Activated CD4-positive, CD25-positive, alpha-beta regulatory T cell treated with anti-CD3 and anti-CD28 coated beads, Interleukin-2, amount 50 U/mL, for 16 hours (primary cell): ENCODE data around the gene ZNF23.
"Not testable (repeated sequence)": the region's sequence is repeated elsewhere in the genome, so short reads cannot be mapped to it uniquely, and the experiment has no call there.

Experiments used
- DNase-seq: peaks from one replicate; pipeline ENCODE4 v3.0.0-alpha.2; 2020; ENCODE audit warnings: low read depth, low spot score

ZNF23 gene

GRCh38 chr16:71461686-71462648, at the start of gene ZNF23:
Gene ZNF23 (minus strand): TSS chr16:71462247. CDS start chr16:71456796, 5,451 bp downstream.
- peak; percentile 47 for DNase-seq

GRCh38 chr16:71507061-71507460, 45.0 kb upstream of the ZNF23 start:
- no peak for DNase-seq

- DNase-seq = no peak
Observed at GRCh38 chr16:71504901-71505300, 42.9 kb upstream of the ZNF23 start.

DNA sequence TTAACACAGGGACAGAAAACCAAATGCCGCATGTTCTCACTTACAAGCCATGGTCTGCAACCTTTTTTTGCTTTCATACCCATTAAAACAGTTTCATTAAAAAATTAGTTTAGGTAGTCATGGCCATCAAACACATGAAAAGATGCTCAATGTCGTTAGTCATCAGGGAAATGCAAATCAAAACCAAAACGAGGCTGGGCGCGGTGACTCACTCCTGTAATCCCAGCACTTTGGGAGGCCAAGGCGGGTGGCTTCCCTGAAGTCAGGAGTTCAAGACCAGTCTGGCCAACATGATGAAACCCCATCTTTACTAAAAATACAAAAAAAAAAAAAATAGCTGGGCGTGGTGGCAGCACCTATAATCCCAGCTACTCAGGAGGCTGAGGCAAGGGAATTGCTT, 42.0 kb upstream of the ZNF23 start:
- DNase-seq = not testable (repeated sequence)

- DNase-seq = no peak
Observed at GRCh38 chr16:71501547-71501946, 39.5 kb upstream of the ZNF23 start.

- DNase-seq = no peak
Observed at GRCh38 chr16:71500964-71501363, 38.9 kb upstream of the ZNF23 start.

- DNase-seq = peak; percentile 5
Observed at GRCh38 chr16:71499775-71500364, 37.8 kb upstream of the ZNF23 start.

DNA sequence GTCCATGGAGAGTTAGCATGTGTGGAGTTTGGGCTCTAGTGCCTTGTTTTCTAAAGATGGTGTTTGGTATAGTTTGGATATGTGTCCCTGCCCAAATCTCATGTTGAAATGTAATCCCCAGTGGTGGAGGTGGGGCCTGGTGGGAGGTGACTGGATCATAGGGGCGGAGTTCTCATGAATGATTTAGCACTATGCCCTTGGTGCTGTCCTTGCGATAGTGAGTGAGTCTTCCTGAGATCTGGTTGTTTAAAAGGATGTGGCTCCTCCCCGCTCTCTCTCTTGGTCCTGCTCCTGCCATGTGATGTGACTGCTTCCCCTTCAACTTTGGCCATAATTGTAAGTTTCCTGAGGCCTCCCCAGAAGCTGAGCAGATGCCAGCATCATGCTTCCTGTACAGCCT, 36.0 kb upstream of the ZNF23 start:
- no peak for DNase-seq

GRCh38 chr16:71493213-71493612, 31.2 kb upstream of the ZNF23 start:
- no peak for DNase-seq

DNA sequence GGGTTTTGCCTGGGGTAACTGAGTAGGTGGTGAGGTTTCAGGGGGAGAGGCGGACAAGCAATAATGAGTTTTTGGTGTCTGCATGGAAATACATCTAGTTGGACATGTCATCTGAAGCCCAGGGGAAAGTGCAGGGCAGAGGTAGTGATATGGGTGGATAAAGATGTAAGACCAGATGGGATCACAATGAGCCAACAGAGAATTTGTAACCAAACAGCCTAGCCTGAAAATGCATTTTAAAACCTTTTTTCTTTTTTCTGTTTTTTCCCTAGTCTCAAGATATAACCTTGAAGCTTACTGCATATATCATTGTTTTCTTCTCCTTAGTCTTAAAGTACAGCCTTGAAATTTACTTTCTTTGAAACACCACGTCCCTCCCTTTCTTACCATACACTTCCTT, 30.7 kb upstream of the ZNF23 start:
- no peak for DNase-seq

DNA sequence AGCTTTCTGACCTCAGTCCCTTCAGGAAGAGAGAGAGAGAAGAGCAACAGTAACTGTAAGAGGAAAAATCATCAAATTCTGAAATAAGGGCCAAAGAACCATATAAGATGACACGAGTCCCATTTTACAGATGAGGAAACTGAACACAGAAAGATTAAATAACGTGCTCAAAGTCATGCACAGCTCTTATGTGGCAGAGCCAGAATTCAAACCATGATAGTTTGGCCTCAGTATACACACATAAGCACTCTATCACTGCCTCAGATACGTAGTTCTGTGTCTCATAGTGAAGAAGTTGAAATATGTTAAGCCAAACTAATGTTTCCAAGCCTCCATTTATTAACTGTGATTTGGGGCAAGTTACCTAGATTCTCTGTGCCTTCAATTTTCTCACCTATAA, 29.0 kb upstream of the ZNF23 start:
- no peak for DNase-seq

DNA sequence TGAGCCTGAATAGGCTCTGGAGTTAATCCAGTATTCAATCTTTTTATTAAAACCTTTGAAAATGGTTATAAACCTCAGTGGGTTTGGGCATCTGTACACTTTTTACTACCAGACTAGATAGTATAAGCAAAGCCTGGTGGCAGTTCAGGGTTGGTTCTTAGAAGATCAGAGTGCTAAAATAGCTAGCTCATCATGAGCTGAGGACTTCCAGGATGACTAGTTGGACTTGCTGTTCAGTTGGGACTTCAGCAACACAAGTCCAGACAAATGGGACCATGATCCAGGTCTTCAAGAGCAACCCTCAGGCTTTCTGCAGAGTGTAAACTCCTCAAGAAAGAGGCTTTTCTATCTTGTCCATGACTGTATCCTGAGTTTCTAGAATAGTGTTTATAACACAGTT, 28.3 kb upstream of the ZNF23 start:
- no peak for DNase-seq

- DNase-seq = no peak
Observed at GRCh38 chr16:71489122-71489521, 27.1 kb upstream of the ZNF23 start, which contains the start of gene ZNF19. Gene ZNF19 (minus strand): TSS chr16:71489324. CDS start chr16:71482114, 7,210 bp downstream.

GRCh38 chr16:71484006-71484893, 22.2 kb upstream of the ZNF23 start:
- DNase-seq = peak; percentile 60

- no peak for DNase-seq
Observed at GRCh38 chr16:71482569-71482968, 20.5 kb upstream of the ZNF23 start.

- DNase-seq = no peak
Observed at GRCh38 chr16:71480956-71481355, 18.9 kb upstream of the ZNF23 start.

DNA sequence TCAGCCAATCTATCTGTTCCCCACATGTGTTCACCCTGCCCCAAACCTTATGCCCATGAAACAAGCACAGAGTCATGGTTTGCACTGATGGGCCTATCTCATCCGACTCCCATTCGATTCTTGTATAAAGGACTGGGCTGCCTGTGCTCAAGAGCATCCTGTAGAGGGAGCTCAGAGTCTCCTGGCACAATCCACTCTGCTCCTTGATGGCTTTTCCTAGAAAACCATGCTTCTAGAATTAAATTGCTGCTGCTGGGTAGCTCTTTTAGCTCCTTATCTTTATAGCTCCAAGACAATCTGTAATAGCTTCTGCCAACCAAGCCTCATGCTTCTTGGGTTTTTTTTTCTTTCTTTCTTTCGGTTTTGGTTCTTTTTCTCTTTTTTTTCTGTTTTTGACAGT, 17.4 kb upstream of the ZNF23 start:
- no peak for DNase-seq

DNA sequence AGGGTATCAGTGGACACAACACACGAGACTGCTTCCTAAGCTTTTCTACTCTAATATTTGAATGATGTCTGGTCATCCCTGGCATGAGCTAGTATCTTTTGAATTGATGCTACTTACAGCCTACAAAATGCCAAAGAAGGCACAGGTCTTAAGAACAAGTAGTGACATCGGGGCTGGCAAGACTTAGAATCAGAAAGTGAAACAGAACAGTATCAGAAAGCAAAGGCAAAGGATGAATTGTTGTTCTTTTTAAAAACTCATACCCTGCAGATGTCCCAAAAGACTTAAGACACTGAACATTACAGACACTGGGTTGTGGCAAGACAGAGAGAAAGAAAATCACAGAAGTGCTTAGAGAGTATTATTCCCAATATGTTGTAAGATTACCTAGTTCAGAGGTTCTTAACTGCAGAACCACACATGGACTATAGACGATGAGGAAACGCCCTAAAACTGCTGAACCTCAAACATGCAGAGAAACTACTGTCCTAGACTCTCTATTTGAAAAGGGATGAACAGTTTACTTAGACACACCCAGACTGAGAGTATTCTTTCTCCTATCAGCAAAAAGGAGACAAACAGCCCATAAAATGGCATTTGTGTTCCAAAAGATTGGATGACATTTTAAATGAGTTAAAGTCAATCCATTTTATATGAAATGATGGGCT, 14.5 kb upstream of the ZNF23 start:
- DNase-seq = no peak

GRCh38 chr16:71474864-71475263, 12.8 kb upstream of the ZNF23 start:
- DNase-seq = no peak

DNA sequence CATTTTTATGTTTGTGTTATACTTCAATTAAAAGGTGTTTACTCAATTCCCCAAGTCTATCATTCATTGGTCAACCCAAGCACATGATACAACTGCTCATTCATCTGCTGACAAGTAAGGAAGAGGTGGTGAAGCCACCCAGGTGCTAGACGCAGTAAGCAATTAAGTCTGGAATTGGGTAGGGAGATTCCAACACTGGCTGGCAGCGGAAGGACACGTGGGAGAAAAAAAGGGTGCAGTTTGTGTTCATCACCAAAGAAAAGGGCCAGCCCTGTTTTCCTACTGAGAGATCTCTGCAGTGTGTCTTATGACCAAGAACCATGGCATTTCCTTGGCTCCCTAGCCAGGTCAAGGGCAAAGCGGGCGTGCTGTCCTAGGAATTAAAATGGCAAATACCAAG, 11.8 kb upstream of the ZNF23 start:
- DNase-seq = no peak

GRCh38 chr16:71472931-71473330, 10.9 kb upstream of the ZNF23 start:
- no peak for DNase-seq
